Colonic mucosa (tissue), 4 donors: ENCODE results near the gene SLC22A2. TPM values are rescaled to one million over a fixed set of nuclear protein-coding genes. Genes with fewer than 3 reads are reported as not detected.

Experiments used
- DNase-seq: peaks from one replicate; pipeline ENCODE4 v3.0.0-alpha.2; 2020
- H3K27ac ChIP-seq: fragments of 200-600 bp; one replicate; pipeline ENCODE4 v1.8.0; 2021
- H3K27me3 ChIP-seq: fragments of 200-600 bp; one replicate; pipeline ENCODE4 v1.8.0; 2021
- H3K36me3 ChIP-seq: fragments of 200-600 bp; one replicate; pipeline ENCODE4 v1.8.0; 2021
- H3K4me1 ChIP-seq: fragments of 200-600 bp; one replicate; pipeline ENCODE4 v1.8.0; 2021; ENCODE audit warnings: mild to moderate bottlenecking
- H3K4me3 ChIP-seq: fragments of 200-600 bp; one replicate; pipeline ENCODE4 v1.8.0; 2021
- H3K9ac ChIP-seq, 2 donors: one replicate each; pipeline ENCODE4 v1.7.0; 2013; ENCODE audit warnings: control low read depth in 2 of 2, low read depth in 2 of 2, low read length in 2 of 2
- H3K9me3 ChIP-seq: fragments of 200-600 bp; one replicate; pipeline ENCODE4 v1.8.0; 2021
- intact Hi-C: fragments of 100-400 bp; cut with DNase I; formaldehyde crosslinking; loops from one replicate; pipeline ENCODE4 v1.14.1; 2022
- total RNA-seq, 2 donors: library from RNA; stranded (reverse); fragmentation: NEBNext Ultra II Directional in 1 of 2; extraction: Animal tissue kit (Norgen Biotek cat#: 25700) in 1 of 2; gene quantifications; one replicate each; pipeline ENCODE4 v1.2.1, GENCODE V29; 2021
- TF ChIP-seq, protein P1 (sequence below): fragments of 200-600 bp; IDR thresholded peaks from one replicate; pipeline ENCODE4 v1.8.0; 2022; ENCODE audit warnings: antibody characterized with exemption, mild to moderate bottlenecking
- donor health status: healthy.
- donor health status: DM: no; HTN: no; CAD: no.
- donor health status: DM: no; HTN: no; CAD: no.

SLC22A2 gene
- total RNA-seq, 2 donors from 2014 or later = not detected

- Histone ChIP-seq H3K4me3 (no peak overlapping the region), H3K27me3 (no peaks in the 10 kb centered on the region), H3K9ac (no peak overlapping the region), H3K4me1 (no peaks in the 10 kb centered on the region), H3K36me3 (no peaks in the 10 kb centered on the region), H3K27ac (no peak overlapping the region), H3K9me3 (no peaks in the 10 kb centered on the region)
- TF ChIP-seq, protein P1, sequence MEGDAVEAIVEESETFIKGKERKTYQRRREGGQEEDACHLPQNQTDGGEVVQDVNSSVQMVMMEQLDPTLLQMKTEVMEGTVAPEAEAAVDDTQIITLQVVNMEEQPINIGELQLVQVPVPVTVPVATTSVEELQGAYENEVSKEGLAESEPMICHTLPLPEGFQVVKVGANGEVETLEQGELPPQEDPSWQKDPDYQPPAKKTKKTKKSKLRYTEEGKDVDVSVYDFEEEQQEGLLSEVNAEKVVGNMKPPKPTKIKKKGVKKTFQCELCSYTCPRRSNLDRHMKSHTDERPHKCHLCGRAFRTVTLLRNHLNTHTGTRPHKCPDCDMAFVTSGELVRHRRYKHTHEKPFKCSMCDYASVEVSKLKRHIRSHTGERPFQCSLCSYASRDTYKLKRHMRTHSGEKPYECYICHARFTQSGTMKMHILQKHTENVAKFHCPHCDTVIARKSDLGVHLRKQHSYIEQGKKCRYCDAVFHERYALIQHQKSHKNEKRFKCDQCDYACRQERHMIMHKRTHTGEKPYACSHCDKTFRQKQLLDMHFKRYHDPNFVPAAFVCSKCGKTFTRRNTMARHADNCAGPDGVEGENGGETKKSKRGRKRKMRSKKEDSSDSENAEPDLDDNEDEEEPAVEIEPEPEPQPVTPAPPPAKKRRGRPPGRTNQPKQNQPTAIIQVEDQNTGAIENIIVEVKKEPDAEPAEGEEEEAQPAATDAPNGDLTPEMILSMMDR = no peak
- intact Hi-C loops = no loop called here
- DNase-seq = no peak
These were observed 27.0 kb upstream of the SLC22A2 start for GRCh38 chr6:160285541-160286105.

DNA sequence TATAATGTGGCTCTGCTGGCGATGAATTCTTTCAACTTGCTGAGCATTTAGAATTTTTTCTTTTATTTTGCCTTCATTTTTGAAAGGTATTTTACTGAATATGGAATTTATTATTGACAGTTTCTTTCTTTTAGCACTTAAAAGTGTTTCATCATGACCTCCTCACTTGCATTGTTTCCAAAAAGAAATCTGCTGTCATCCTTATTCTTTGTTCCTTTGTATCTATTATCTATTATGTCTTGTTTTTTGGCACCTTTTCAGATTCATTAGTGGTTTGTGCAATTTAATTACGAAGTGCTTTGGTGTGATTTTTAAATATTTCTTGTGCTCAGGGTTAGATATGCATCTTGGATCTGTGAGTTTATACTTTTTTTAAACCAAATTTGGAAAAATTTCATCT, 26.0 kb upstream of the SLC22A2 start:
- Histone ChIP-seq H3K9ac (no peak overlapping the region), H3K27ac (no peak overlapping the region), H3K4me3 (no peak overlapping the region), H3K4me1 (no peaks in the 10 kb centered on the region), H3K36me3 (no peaks in the 10 kb centered on the region), H3K27me3 (no peaks in the 10 kb centered on the region), H3K9me3 (no peaks in the 10 kb centered on the region)
- TF ChIP-seq, protein P1 = no peak
- intact Hi-C loops = no loop called here
- no peak for DNase-seq

DNA sequence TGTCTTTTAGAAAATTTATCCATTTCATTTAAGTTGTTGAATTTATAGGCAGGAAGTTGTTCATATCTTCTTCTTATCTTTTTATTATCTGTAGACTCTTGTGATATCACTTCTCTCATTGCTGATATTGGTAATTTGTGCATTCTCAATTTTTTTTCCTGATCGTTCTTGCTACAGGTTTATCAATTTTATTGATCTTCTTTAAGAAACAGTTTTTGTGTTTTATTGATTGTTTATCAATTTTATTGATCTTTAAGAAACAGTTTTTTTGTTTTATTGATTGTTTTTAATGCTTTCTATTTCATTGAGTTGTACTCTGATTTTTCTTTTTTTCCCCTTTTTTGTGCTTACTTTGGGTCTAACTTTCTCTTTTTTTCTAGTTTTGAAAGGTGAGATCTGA, 23.8 kb upstream of the SLC22A2 start:
- no peaks in the 10 kb centered on the region for H3K4me1 ChIP-seq
- no peaks in the 10 kb centered on the region for H3K36me3 ChIP-seq
- TF ChIP-seq, protein P1 = no peak
- no peak overlapping the region for H3K9ac ChIP-seq
- H3K27ac ChIP-seq = no peak overlapping the region
- H3K27me3 ChIP-seq = no peaks in the 10 kb centered on the region
- no peak for DNase-seq
- H3K9me3 ChIP-seq = no peaks in the 10 kb centered on the region
- no peak overlapping the region for H3K4me3 ChIP-seq
- intact Hi-C loops = no loop called here

DNA sequence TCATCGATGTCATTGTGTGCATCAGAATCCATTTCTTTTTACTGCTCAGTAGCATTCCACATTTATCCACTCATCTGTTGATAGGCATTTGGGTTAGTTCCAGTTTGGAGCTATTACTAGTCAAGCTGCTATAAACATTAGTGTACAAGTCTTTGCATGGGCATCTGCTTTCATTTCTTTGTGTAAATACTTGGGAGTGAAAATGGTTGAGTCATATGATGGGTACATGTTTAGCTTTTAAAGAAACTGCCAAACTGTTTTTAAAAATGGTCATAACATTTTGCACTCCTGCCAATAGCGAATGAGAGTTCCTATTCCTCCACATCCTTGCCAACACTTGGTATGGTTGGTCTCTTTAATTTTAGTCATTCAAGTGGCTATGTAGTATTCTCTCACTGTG, 21.2 kb upstream of the SLC22A2 start:
- Histone ChIP-seq H3K9ac (no peak overlapping the region), H3K27me3 (no peaks in the 10 kb centered on the region), H3K4me1 (no peaks in the 10 kb centered on the region), H3K36me3 (no peaks in the 10 kb centered on the region), H3K4me3 (no peak overlapping the region), H3K9me3 (no peaks in the 10 kb centered on the region), H3K27ac (no peak overlapping the region)
- TF ChIP-seq, protein P1 = no peak
- DNase-seq = no peak
- intact Hi-C loops = no loop called here

DNA sequence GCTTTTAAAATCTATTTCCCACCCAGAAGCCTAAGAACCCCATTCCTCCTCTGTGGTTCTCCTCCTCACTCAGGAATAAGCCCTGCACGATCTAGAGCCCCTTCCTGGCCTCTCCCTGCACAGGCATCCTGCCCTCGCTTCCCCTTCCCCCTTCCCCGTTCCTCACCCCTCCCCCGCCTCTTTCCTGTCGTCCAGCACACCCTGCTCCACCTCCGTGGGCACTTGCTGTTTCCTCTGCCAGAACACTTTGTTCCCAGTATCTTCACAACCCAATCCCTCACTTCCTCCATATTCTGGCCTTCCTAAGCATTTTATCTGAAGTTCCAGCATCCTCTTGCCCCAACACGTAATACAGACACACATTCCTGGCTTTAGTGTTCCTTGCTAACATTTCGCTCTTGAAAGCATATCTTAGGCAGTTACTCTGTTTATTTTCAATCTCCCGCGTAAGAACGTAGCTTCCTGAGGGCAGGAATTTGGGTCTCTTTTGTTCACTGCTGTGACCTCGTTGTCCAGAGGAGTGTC, 20.2 kb upstream of the SLC22A2 start:
- no peak overlapping the region for H3K4me3 ChIP-seq
- H3K27ac ChIP-seq = no peak overlapping the region
- H3K27me3 ChIP-seq = no peaks in the 10 kb centered on the region
- DNase-seq = no peak
- no peaks in the 10 kb centered on the region for H3K4me1 ChIP-seq
- TF ChIP-seq, protein P1 = no peak
- no peaks in the 10 kb centered on the region for H3K9me3 ChIP-seq
- no peaks in the 10 kb centered on the region for H3K36me3 ChIP-seq
- intact Hi-C loops = no loop called here
- no peak overlapping the region for H3K9ac ChIP-seq
